GM18873 (cell line): ENCODE results near the gene CDH9.

Experiments used
- ATAC-seq: cut with Tn5 transposase; IDR thresholded peaks from one replicate; pipeline ENCODE4 v1.9.1; 2021; ENCODE audit warnings: mild to moderate bottlenecking, moderate library complexity, moderate number of reproducible peaks; ENCODE audit not compliant: unreplicated experiment, low FRiP score

Gene CDH9

GRCh38 chr5:26843677-26844076 lies 194.7 kb downstream of the CDH9 start:
- ATAC-seq: no peak

- ATAC-seq: no peak
Measured at GRCh38 chr5:26833596-26833995, 204.8 kb downstream of the CDH9 start.
